Nucleus accumbens (tissue), 56 donors: ENCODE data around the gene ZMAT3.

Experiments
- DNase-seq, 56 donors: peaks; one replicate each; lab custom pipeline; 2025; lab: John Stamatoyannopoulos, UW

The ZMAT3 gene

DNA sequence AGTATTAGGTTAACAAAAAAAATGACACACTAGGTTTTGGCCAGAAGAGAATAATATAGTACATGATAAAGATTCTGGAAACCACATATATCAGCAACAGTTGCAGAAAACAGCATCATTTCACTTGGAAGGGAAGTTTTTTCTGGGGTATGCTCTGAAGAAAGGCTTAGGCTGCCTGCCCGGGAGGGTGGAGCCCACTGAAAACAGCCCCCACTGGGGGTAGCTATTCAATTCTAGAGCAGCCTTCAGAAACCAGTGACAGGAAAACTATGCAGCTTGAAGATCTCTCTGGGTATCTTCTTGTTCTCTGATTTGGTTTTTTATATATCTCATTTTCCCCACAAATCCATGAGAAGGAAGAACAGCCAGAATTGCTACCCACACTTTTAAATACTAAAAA is 43.2 kb downstream of the ZMAT3 start:
- peak in 1 of 56 donors; percentile 7 for DNase-seq

DNA sequence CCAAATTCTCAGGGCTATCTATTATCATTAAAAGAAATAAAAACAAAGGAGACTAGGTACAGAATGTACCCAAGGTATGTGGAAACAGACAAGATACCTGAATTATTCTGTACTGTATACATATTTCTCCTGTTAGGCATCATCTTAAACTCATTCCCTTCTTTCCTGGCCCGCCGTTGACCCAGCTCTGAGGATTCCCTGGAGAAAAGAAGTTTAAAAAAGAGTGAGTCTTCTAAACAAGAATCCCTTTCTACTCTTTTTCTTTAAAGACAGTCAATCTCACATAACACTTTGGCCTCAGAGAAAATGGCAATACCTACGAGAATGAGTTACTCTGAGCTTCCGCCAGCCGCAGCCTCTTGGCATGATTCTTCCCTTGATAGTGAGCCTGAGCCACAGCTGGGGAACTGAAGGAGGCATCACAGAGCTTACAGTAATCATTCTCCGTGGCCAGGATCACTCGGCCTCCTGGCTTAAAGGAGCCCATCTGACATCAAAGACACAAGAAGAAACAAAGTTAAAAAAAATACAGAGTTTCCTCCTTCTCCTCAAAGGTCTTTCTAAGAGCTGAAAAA is 44.2 kb downstream of the ZMAT3 start:
- DNase-seq = peak in 2 of 56 donors; percentile 13 to 23

DNA sequence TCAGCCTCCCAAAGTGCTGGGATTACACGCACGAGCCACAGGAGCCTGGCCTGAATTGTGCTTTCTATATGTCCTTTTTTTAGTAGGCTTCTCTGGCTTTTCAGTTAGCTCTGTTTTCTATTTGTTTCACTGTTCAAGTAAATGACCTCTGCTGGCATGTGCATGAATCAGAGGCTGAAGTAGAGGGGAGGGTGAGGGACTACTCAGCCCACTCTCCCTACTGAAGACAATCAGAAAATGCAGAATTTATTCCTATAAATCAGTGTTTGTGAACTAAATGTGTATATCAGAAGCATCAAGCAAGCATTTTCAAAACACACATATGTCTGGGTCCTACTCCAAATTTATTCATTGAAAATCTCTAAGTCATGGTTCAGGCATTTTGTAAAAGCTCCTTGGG is 45.0 kb downstream of the ZMAT3 start:
- no peak for DNase-seq

DNA sequence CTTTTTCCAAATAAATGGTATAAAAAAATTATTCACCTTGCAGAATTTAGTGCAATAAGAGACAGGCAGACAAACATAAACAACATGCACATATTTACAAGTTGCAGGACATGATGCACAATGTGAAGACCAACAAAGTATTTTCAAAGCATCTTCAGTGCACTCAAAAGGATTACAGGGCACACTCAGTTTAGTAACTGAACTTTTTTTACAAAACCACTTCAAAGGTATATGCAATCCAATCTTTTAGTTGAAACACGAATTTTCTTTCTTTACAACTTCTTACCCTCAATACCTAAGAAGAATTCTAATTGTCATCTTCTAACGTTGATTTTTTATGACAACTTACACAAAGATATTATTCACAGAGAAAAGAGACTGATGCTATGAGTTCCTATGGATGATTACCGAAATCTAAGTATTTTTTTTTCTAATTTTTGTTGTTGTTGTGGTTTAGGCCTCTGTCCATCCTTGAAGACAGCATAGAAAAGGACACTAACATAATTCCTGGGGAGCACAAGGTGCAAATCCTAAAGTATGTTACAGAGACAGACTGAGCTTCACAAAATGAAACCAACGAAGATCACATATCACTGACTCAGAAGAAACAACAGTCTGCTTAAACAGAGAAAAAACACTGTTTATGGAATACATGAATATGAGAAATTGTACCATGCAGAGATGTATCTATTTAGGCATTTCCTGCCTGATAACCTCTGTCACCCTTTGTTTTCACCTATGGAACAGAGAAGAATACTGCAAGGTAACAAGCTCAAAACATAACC is 50.3 kb downstream of the ZMAT3 start:
- DNase-seq = no peak

DNA sequence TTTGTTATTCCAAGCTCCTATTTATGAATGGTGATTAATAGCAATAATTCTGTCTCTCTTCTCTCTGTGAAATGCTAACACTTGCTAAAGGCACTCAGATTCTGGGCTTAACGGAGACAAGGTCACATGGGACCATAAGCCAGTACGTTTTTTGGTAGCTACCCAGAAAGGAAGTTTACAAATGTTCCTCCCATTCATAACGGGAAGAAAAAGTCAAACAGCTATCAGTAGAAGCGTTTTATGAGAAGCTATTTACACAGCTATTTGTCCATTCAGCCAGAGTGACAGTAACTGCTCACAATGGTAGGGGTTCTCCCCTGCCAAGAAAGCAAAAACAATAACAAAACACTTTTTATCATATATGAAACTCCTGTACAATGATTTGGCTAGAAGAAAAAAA is 51.5 kb downstream of the ZMAT3 start:
- no peak for DNase-seq

DNA sequence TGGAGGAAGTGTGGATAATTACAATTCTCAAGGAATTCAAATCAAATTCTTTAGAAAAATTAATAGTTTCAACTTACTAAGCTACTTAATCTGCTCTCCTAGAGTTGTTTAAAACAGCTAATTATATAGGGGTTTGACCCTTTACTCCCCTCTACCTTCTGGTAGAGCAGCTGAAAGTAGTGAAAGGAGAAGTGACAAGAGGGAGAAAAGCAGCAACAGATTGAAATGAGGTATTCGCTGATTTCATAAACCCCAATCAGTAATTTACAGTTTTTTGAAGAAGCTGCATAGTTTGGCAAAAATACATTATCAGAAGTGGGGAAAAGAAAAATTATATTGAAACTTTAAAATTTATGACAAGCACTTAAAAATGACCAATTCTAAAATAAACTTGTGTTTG is 52.8 kb downstream of the ZMAT3 start:
- DNase-seq = no peak

DNA sequence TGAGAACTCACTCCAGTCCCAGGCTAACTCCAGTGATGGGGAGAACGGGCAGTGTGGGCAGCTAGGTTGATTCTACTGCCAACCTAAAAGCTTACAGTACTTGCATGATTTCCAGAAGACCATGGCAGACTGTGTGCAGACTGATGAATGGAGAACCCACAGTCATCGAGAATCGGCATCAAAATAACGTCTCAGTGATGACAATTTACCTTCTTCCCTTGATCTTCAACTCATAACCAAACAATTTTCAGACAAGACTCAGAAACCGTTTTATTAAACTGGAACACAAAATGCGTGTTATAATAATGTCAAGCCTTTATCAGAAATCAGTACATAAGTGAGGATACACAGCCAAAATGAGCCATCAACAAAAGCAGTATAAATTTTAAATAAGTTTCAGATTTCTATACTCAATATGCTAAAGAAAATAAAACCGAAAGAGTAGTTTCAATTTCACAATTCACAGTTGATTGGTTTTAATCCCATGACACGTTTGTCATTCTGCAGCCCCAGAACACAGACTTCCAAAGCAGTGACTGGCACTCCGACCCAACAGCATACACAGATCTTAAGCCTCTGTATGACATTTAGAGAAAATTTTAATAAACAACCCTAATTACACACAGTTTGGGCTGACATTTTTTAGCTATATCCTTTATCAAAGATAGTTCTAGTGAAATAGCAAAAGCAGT is 54.5 kb downstream of the ZMAT3 start:
- DNase-seq = no peak

DNA sequence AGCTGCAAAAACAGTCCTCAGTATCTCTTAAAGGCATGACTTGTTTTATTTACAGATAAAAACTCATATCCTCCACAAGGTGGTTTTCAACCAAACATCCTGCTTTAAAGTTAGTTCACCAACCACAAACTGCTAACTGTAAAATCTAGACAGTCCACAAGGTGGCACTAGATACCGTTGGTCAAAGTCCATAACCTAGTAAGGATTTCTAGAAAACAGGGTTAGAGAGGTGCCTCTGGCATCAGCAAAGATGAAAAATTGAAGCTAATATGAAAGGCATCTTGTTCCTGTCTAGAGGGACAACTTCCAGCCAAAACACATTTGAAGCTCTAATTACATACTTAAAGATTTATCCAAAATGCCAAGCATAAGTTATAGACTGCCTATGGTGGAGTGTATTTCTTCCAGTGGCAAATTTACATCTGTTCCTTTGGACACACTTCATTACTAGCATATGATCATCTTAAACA is 56.0 kb downstream of the ZMAT3 start:
- peak in 20 of 56 donors; percentile 2 to 65 (median 16) for DNase-seq

DNA sequence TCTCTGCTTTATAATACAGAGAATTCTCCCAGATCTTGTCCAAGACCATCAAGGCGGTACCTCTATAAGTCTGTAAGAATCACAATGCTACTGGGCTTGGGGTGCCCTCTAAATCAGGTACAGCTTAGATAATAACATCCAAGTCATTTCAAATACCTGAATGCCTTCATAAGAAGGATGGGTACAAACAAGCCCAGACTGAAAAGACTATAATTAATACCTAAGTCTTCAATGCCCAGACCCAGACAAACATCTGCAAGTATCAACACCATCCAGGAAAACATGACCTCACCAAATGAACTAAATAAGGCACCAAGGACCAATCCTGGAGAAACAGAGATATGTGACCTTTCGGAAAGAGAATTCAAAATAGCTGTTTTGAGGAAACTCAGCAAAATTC is 65.9 kb downstream of the ZMAT3 start:
- DNase-seq = no peak

DNA sequence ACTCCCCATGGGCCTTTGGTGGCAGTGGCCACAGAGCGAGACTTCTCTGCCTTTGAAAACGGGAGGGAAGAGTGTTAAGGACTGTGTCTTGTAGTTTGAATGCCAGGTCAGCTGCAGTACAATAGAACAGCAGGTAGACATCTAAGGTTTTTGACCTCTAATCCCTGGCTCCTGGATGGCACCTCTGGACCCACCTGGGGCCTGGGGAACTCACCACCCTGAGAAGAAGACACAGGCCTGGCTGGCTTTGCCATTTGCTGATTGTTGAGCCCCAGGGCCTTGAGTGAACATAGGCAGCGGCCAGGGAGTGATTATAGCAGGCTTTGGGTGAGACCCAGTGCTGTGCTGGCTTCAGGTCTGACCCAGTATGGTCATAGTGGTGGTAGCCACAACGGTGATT is 66.4 kb downstream of the ZMAT3 start:
- no peak for DNase-seq

DNA sequence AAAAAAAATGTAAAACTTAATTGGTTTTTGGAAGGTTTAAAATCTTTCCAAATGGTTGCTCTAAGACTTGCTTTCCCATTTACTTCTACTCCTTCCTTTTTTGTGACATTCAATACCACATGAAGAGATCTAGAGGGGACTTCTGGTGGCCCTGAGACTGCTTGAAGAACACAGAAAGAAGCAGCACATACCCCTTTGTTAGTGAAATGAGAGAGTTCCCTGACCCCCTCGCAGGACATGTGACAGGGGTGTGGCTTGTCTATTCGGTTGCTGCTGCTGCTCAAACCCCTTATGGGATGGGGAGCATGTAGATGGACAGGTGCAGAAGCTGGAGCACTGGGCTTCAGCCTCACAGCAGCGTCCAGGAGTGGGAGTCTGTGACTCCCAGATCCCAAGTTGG is 71.0 kb downstream of the ZMAT3 start:
- no peak for DNase-seq

DNA sequence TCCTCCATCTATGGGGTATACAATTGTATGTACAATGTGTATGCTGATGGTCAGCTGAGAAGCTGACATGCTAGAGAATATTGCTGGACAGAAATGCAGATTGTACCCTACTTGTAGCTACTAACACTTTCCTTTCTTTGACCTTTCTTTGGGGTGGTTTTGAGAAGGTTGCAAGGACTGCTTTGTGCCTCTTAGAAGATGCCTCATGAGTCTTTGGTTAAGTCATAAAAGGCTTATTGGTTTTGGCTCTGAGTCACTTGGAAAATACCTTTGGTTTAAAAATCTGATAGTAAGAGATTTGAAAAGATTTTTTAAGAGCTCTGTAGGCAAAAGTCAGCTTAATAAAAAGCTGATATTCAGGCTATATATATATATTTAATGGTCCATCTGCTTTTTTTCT is 71.5 kb downstream of the ZMAT3 start:
- DNase-seq = no peak

DNA sequence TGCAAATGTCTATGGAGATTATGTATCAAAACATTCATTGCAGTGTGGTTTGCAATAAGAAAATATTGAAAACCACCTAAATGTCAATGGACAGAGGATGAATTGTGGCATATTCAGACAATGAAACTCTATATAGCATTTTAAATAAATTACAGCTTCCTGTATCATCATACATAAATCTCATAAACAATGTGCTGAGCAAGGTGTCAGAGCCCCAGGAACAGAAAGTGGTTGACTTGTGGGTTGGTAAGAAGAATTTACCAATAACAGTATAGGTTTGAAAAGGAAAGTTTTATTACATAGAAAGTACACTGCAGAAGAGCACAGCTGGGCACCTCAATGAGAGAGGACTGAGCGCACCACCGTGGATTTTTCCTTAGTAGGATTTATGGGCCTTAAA is 75.2 kb downstream of the ZMAT3 start:
- DNase-seq = no peak

DNA sequence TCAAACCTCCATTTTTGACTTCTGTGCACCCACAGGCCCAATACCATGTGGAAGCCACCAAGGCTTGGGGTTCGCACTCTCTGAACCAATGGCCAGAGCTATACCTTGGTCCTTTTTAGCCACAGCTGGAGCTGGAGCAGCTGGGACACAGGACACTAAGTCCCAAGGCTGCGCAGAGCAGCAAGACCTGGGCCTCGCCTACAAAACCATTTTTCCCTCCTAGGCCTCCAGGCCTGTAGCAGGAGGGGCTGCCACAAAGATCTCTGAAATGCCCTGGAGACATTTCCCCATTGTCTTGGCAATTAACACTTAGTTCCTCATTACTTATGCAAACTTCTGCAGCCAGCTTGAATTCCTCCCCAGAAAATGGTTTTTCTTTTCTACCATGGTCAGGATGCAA is 81.3 kb downstream of the ZMAT3 start:
- no peak for DNase-seq

DNA sequence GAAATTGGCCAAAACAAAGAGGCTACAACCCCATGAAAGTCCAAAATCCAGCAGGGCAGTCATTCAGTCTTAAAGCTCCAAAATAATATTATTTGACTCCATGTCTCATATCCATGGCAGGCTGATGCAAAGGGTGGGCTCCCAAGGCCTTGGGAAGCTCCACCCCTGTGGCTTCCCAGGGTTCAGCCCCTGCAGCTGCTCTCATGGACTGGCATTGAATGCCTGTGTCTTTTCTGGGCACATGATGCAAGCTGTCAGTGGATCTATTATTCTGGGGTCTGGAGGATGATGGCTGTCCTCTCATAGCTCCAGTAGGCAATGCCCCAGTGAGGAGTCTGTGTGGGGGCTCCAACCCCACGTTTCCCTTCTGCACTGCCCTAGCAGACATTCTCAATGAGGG is 81.8 kb downstream of the ZMAT3 start:
- DNase-seq = no peak

DNA sequence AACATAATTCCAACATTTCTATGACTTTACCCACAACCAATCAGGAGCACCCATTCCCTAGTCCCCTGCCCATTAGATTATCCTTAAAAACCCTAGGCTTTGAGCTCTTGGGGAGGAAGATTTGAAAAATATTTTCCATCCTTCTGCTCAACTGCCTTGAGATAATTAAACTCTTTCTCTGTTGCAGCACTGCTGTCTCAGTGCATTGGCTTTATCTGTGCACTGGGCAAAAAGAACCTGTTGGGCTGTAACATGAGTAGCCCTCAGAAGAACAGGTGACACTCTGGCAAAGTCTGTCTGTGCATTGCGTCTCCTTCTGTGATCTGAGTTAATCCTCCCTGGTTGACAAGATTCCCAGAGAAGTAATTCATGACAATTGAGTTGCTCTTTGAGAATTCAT is 83.9 kb downstream of the ZMAT3 start:
- DNase-seq = no peak

DNA sequence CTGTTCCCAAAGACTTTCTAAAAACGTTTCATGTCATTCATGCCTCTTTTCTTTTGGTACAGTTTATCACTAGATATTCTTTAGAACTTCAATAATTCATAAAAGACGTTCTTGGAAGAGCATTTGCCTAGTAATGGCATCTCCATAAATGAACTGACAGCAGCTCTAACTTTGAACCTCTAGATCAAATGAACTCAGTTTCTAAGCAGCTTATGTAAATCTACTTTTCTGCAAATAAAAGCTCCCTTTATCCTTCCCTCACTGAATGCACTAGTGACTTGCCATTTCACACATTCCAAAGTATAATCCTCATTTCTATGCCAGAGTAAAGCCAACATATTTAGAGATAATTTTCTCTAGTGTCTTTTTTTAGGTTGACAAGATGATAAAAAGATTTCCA is 85.2 kb downstream of the ZMAT3 start:
- no peak for DNase-seq

DNA sequence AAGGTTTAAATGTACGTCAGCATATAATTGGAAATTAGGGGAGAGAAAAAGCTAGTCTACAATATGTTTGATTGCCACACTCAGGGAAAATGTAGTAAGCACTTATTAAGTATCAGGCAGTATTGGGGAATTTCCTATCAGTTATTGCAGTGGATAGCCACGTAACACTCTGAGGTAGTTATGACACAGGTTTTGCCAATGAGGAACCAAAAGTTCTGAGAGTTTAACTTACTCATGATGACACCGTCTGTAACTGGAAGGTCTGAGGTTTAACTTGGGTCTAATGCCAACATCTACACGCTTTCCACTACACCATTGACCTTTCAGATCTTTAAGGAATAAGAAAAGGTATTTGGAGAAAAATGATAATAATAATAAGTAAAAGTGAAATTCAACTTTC is 89.5 kb downstream of the ZMAT3 start:
- DNase-seq = no peak

DNA sequence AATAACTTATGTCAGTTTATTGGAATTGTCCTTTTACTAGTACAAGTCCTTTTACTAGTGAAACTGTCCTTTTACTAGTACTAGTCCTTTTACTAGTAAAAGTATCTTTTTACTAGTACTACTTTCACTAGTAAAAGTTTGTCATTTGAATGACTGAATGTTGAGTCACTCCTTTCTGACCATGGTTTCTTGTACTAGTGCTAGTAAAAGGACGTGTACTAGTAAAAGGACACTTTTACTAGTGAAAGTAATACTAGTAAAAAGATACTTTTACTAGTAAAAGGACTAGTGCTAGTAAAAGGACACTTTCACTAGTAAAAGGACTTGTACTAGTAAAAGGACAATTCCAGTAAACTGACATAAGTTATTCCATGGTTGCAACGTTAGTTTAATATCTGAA is 96.3 kb downstream of the ZMAT3 start:
- DNase-seq = no peak

DNA sequence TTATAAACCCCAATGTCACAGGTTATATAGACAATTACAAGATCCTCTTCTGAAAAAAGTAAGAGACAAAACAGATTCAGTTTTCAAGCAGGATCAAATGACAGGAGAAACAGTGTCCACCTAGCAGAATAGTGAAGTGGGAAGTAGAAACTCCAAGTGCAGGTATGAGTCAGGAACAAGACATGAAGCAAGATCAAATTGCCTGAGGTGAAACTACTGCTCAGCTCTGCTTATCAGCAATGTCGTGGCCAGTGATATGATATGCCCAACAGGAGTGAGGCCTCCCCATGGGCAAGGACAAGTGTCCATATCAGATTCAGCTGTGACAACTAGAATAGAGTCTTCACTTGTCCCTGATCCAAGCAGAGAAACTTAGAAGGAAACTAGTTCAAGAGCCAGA is 100.0 kb downstream of the ZMAT3 start:
- no peak for DNase-seq

DNA sequence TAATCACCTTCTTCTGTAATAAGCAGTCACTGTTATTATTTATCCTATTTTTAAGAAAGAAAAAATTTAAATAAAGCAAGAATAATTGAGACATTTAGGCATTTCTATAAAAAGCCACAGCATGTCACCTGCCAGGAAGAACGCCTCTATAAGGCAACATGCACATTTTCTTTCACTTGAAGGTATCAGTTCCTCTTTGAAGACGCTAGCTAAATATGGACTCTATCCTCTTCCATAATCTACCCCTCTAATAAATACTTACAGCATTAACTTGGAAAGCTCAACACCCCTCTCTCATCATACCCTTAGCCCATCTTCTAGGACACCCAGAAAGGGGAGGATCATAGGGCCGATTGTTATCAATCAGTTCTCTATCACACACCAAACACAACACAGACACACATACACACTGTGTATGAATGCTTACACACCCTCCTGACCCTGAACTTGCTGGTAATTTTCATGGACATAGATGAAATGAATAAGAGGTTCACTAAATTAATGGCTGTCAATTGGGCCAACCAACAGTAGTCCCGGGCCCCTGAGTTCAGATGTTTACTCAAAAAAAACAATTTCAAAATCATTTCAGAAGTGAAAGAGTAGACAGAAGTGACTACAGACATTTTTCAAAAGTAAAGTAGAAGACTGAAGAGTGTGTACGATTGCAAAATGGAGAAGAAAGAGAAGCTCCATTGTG is 102.5 kb downstream of the ZMAT3 start:
- DNase-seq = no peak
